Measurements from ENCODE around the gene ADGRB2.

DNA sequence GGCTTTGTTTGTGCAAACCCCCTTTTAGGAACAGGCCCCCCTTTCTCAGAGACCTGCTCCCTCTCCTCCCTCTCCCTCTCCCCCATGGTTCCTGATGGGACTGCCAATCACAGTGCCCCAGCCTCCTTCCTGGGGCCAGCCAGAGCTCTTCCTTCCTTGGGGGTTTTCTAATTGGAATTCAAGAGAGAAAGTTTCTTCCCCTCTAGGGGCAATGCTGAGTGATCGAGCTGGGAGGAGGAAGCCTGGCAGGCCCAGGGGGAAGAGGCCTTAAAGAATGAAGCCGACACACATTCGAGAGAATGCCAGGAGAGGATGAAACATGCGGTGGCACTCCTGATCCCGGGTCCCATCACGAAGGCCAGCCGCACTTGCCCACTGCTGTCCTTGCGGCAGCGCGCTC, 39.0 kb downstream of the ADGRB2 start:
- TF ChIP-seq, protein P1, sequence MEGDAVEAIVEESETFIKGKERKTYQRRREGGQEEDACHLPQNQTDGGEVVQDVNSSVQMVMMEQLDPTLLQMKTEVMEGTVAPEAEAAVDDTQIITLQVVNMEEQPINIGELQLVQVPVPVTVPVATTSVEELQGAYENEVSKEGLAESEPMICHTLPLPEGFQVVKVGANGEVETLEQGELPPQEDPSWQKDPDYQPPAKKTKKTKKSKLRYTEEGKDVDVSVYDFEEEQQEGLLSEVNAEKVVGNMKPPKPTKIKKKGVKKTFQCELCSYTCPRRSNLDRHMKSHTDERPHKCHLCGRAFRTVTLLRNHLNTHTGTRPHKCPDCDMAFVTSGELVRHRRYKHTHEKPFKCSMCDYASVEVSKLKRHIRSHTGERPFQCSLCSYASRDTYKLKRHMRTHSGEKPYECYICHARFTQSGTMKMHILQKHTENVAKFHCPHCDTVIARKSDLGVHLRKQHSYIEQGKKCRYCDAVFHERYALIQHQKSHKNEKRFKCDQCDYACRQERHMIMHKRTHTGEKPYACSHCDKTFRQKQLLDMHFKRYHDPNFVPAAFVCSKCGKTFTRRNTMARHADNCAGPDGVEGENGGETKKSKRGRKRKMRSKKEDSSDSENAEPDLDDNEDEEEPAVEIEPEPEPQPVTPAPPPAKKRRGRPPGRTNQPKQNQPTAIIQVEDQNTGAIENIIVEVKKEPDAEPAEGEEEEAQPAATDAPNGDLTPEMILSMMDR (IDR thresholded peaks at IDR 0.05): no peak
- TF ChIP-seq POLR2A (IDR thresholded peaks at IDR 0.05): no peak
